ENCODE results near the gene CLCA1. TPM values are rescaled to one million over a fixed set of nuclear protein-coding genes. Genes with fewer than 3 reads are reported as not detected.

The CLCA1 gene
- total RNA-seq, 1 experiment from 2014 or later: not detected

DNA sequence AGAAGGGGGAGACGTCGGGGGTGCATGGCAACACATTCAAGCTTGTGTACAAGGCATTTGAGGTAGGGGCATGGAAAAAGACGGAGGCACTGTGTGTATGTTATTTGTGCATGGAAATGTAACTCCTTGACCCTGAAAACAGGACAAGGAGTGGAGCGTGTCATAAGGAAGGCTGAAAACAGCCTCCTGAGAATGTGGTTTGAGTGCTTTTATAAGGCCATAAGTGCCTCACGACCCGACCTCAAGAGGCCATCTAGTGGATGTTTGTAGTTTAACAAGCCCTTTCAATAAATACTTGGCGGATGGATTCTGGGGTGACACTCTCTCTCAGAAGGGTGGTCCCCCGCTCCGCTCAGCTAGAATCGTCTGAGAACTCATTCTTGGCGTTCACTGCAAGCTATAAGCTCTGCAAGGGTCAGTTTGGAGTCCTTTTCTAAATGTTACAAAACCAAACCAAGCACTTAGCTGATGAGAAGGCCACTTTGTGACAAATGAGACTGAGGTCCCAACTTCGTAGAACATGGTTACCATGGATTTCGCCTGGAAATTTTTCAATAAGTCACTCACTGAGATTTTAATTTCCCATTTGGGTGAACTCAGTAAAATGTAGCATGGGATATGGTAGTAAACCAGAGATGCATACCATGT is 39.3 kb downstream of the CLCA1 start:
- Histone ChIP-seq H3K23me2 (ENCODE audit: insufficient read length, low read depth, low read length, poor library complexity, severe bottlenecking) (peaks cover 4% of the 10 kb centered on the region), H3K27ac (ENCODE audit: insufficient read length, low read depth, low read length) (no peak overlapping the region), H3K14ac (ENCODE audit: insufficient read depth, low read length) (no peak overlapping the region), H4K20me1 (ENCODE audit: control insufficient read depth, insufficient read depth, insufficient read length) (peaks cover 2% of the 10 kb centered on the region), H3K4me1 (ENCODE audit: insufficient read depth, low read length) (peaks cover 2% of the 10 kb centered on the region; the same call in 1 of the 2 replicates), H3K27me3 (ENCODE audit: insufficient read depth, low read length) (no peaks in the 10 kb centered on the region), H2BK20ac (ENCODE audit: low read depth, low read length, poor library complexity, severe bottlenecking) (no peak overlapping the region), H3K4me2 (ENCODE audit: insufficient read depth, insufficient read length, low read length) (no peak overlapping the region), H4K5ac (ENCODE audit: insufficient read length, low read depth, low read length) (no peak overlapping the region), H4K91ac (ENCODE audit: insufficient read length, low read depth, low read length) (no peak overlapping the region), H3K4ac (ENCODE audit: low read depth, low read length) (no peak overlapping the region), H2BK120ac (ENCODE audit: low read depth, low read length, poor library complexity, severe bottlenecking) (no peak overlapping the region), H2AFZ (ENCODE audit: low read length) (no peak overlapping the region), H3K23ac (ENCODE audit: insufficient read length, low read depth, low read length) (no peak overlapping the region), H3K79me2 (ENCODE audit: insufficient read depth, low read length) (no peaks in the 10 kb centered on the region), H2AK5ac (ENCODE audit: insufficient read length, low read length) (no peak overlapping the region), H2BK15ac (ENCODE audit: low read depth, low read length) (no peak overlapping the region), H3T11ph (ENCODE audit: low read length) (no peak overlapping the region), H3K18ac (ENCODE audit: insufficient read length, low read depth, low read length) (no peak overlapping the region), H2BK12ac (ENCODE audit: insufficient read length, low read depth, low read length) (no peak overlapping the region), H3K79me1 (ENCODE audit: insufficient read depth, low read depth, low read length, poor library complexity, severe bottlenecking) (no peaks in the 10 kb centered on the region), H2BK5ac (ENCODE audit: insufficient read length, low read length) (no peak overlapping the region), H3K9ac (ENCODE audit: extremely low read depth, insufficient read length, low read length) (no peak overlapping the region), H4K8ac (replicated peaks; ENCODE audit: insufficient read length, low read depth, low read length) (no peak overlapping the region), H3K56ac (ENCODE audit: insufficient read length, low read depth, low read length) (no peak overlapping the region), H3K9me3 (ENCODE audit: control insufficient read depth, low read depth, low read length) (no peaks in the 10 kb centered on the region)
- H3K4me1 Mint-ChIP-seq: peaks cover 23 to 31% of the 10 kb centered on the region in 2 experiments
- no peaks in the 10 kb centered on the region for H3K27me3 Mint-ChIP-seq (ENCODE audit: low read depth)
- no peak overlapping the region for H3K4me3 Mint-ChIP-seq
- WGBS (ENCODE audit: extremely low coverage, insufficient read length, low lambda C conversion rate): no CpG with 5 or more reads among the region's 13 CpGs
- no peaks in the 10 kb centered on the region for H3K36me3 Mint-ChIP-seq (ENCODE audit: insufficient read depth in 1 of 3, low read depth in 3 of 3)
- DNase-seq: peak; percentile 41
- no peaks in the 10 kb centered on the region for H3K9me3 Mint-ChIP-seq
- no peak overlapping the region; a peak in 2 of 7 replicates for H3K27ac Mint-ChIP-seq
- peak; percentile 70 for TF ChIP-seq CTCF (conservative IDR thresholded peaks at IDR 0.05)

All from H9 (cell line).